Forelimb muscle (tissue), 1 donor: ENCODE data around the gene THEMIS. TPM values are rescaled to one million over a fixed set of nuclear protein-coding genes. Genes with fewer than 3 reads are reported as not detected.
"Not testable (repeated sequence)": the region's sequence is repeated elsewhere in the genome, so short reads cannot be mapped to it uniquely, and the experiment has no call there.

ENCODE experiments used
- DNase-seq: peaks from one replicate; pipeline ENCODE4 v3.0.0-alpha.2; 2013; ENCODE audit warnings: low read depth
- polyA plus RNA-seq: library from polyadenylated mRNA; unstranded; fragments of 120-200 nt; gene quantifications from one replicate; pipeline ENCODE4 v1.2.1, GENCODE V29; 2013; ENCODE audit not compliant: insufficient read length

THEMIS gene
- polyA plus RNA-seq, 1 donor: not detected

GRCh38 chr6:127727260-127727953 lies 173.5 kb downstream of the THEMIS start:
- DNase-seq: no peak

GRCh38 chr6:127725821-127726220 lies 175.0 kb downstream of the THEMIS start:
- DNase-seq: no peak

GRCh38 chr6:127718694-127719093 lies 182.2 kb downstream of the THEMIS start:
- DNase-seq: no peak

DNA sequence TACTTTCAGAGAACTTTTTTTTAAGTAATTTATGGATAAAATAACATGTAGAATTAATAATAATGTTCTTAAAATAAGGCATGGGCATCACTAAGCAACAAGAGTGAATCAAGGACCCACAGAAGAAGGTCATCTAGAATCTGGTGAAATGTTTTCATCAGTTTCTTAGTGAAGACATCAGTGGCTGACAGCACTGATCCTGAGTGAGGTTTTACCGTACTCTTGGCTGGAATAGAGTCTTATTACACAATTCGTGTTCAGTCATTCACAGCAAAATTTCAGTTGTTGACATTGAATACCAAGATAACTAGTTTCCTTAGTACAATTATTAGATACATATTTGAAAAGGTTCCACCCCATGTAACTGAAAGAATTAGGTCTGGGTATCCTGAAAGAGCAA lies 183.5 kb downstream of the THEMIS start:
- DNase-seq: no peak

DNA sequence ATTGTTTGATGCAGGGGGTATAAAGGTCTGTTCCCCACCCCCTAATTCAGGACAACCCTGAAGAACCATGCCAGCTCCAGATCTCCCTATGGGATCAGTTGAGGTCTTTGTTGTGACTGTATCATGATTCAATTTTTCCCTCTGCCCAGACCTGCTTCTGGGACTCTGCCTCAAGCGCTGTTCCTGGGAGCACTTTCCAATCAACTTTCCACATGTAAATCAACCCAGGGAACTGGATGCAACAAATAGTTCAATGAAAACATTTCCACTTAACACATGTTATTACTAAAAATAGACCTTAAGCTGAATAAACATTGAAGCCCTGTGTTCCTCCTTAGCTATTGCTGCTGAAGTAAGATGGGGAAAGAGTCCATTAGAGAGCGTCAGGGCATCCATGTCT lies 184.4 kb downstream of the THEMIS start:
- no peak for DNase-seq

DNA sequence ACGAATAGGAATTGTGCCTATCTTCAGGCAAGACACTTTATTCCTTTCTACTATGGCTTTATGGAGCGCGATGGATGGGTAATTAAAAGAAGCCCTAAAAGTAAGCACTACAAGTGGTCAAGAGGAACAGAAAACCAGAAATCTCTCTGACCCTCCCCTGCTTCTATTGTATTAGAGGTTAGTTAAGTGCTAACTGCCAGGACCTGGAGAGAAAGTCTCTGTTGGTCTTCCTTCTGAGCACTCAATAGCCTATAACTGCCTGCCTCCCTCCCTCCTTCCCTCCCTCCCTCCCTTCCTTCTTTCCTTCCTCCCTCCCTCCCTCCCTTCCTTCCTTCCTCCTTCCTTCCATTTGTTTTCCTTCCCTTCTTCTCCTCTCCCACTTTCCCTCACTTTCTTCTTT lies 190.2 kb downstream of the THEMIS start:
- no peak for DNase-seq

DNA sequence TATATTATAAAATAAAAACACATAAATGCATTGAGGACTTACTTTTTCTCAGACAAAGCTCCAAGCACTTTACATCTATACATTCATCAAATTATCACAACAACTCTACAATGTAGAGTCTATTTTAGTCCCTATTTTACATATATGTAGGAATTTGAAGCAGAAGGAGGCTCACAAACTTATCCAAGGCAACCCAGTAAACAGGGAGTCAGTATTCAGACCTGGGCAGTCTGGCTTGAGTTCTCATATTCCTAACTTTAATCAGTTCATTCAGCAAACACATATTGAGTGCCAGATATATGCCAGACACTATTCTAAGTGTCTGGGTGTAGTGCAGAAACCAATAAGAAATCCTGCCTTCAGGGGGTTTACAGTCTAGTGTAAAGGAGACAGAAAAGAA lies 194.6 kb downstream of the THEMIS start:
- DNase-seq: no peak

- no peak for DNase-seq
Observed at GRCh38 chr6:127695108-127695507, 205.8 kb downstream of the THEMIS start.

GRCh38 chr6:127691146-127691545 lies 209.7 kb downstream of the THEMIS start:
- DNase-seq: no peak

DNA sequence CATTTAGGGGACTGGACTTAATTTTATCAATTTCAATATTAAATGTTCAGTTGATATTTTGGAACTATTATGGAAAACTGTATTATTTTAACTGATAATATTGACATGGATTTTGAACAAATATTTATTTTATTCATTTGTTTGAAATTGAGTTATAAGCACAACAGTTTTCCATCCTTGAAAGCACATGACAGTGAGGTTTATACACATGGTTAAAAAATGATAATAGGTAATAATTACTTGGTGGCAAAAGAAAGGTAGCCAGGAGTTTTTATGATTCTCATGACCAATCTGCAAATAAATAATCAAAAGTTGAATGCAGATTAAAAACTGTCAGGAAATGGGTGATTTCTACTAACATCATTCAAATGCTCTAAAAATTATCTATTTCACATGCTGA lies 210.3 kb downstream of the THEMIS start:
- no peak for DNase-seq

DNA sequence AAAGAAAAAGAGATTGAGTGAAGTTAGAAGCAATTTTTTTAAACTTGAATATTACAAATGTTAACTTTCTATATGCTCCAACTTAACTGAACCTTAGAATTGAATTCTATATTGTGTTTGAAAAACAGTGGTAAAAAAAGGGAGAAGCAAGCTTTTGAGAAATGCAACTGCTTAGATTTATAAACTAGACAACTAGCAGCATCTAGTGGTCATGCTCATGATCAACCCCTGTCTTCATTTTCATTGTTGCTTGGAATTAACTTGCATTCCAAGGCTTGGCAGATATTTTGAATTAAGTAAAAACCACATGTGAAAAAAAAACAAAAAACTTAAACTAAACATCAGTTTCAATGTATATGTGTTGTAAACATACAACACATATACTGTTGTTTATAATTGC lies 210.8 kb downstream of the THEMIS start:
- DNase-seq: no peak

DNA sequence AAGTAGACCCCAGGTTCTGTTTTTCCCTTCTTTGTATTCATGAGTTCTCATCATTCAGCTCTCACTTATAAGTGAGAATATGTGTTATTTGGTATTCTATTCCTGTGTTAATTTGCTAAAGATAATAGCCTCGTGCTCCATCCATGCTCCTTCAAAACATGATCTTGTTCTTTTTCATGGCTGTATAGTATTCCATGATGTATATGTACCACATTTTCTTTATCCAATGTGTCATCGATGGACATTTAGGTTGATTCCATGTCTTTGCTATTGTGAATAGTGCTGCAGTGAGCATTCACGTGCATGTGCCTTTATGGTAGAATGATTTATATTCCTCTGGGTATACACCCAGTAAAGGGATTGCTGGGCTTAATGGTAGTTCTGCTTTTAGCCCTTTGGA lies 213.4 kb downstream of the THEMIS start:
- not testable (repeated sequence) for DNase-seq

- DNase-seq: no peak
Observed at GRCh38 chr6:127686084-127686483, 214.8 kb downstream of the THEMIS start.

- DNase-seq: no peak
Observed at GRCh38 chr6:127684501-127684900, 216.4 kb downstream of the THEMIS start.
